Measurements from ENCODE around the gene ZBTB21. TPM values are rescaled to one million over a fixed set of nuclear protein-coding genes. Genes with fewer than 3 reads are reported as not detected.
"Not testable (repeated sequence)": the region's sequence is repeated elsewhere in the genome, so short reads cannot be mapped to it uniquely, and the experiment has no call there.

ZBTB21 gene
- total and polyA plus RNA-seq, 12 donors: 6.8 to 39.1 (median 12.4) TPM

DNA sequence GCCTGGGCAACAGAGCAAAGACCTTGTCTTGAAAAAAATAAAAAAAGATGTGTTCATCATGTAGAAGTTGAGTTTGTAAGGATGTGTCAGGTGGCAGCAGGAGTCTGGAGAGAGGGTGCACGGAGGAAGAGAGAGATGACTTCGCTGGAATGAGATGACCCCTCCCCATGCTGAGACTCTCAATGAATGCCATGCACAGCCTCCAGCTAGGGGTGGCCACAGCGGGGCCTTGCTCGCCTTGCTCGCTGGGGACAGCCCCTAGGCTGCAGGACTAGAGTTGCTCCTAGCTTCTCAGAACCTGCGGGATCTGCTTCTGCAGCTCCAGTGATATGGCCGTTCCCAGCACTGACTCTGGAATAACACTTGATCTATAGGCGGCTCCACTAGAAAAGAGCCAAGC is 49.8 kb downstream of the ZBTB21 start:
- Histone ChIP-seq H3K4me3 (no peak overlapping the region), H3K27ac (no peak overlapping the region), H3K9me3 (replicated peaks in 1 of 3) (no peaks in the 10 kb centered on the region), H3K27me3 (no peaks in the 10 kb centered on the region), H3K36me3 (replicated peaks in 1 of 2) (no peaks in the 10 kb centered on the region), H3K4me1 (replicated peaks in 1 of 2) (peaks cover 27% of the 10 kb centered on the region in 2 donors)
- intact Hi-C loops (cut with DNase I): loop anchor here in 1 of 2 donors (10.0 kb wide), 1 partner anchor 94 kb away; no protein-coding TSS in a partner anchor
- peak in 1 of 7 donors; percentile 17 for DNase-seq
- 93 to 96% (median 95%) methylated on average over 7 to 8 of the region's 8 CpGs for WGBS, 4 donors
- TF ChIP-seq POLR2A (IDR thresholded peaks at IDR 0.05): no peak
- TF ChIP-seq, protein P1, sequence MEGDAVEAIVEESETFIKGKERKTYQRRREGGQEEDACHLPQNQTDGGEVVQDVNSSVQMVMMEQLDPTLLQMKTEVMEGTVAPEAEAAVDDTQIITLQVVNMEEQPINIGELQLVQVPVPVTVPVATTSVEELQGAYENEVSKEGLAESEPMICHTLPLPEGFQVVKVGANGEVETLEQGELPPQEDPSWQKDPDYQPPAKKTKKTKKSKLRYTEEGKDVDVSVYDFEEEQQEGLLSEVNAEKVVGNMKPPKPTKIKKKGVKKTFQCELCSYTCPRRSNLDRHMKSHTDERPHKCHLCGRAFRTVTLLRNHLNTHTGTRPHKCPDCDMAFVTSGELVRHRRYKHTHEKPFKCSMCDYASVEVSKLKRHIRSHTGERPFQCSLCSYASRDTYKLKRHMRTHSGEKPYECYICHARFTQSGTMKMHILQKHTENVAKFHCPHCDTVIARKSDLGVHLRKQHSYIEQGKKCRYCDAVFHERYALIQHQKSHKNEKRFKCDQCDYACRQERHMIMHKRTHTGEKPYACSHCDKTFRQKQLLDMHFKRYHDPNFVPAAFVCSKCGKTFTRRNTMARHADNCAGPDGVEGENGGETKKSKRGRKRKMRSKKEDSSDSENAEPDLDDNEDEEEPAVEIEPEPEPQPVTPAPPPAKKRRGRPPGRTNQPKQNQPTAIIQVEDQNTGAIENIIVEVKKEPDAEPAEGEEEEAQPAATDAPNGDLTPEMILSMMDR (IDR thresholded peaks at IDR 0.05): no peak

DNA sequence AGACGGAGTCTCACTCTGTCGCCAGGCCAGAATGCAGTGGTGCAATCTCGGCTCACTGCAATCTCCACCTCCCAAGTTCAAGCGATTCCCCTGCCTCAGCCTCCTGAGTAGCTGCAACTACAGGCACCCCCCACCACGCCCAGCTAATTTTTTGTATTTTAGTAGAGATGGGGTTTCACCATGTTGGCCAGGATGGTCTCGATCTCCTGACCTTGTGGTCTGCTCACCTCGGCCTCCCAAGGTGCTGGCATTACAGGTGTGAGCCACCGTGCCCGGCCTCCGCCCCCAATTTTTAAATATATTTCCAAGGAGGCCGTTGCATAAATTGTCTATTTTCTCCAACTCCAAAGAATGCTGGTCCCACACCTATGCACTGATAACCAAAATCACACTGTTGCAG is 50.5 kb downstream of the ZBTB21 start:
- not testable (repeated sequence) for H3K9me3 ChIP-seq (replicated peaks in 1 of 3); H3K27me3 ChIP-seq; H3K36me3 ChIP-seq (replicated peaks in 1 of 2); H3K4me3 ChIP-seq
- DNase-seq: peak in 1 of 7 donors; percentile 46
- intact Hi-C loops (cut with DNase I): loop anchor here (5.0 to 10.0 kb wide), 3 partner anchors 43 to 95 kb away; no protein-coding TSS in a partner anchor
- H3K27ac ChIP-seq: peak overlapping the region in 1 of 5 donors; percentile 92
- peaks cover 27% of the 10 kb centered on the region in 2 donors for H3K4me1 ChIP-seq (replicated peaks in 1 of 2)
- WGBS, 4 donors: 91 to 95% (median 93%) methylated on average over 11 of the region's 11 CpGs

DNA sequence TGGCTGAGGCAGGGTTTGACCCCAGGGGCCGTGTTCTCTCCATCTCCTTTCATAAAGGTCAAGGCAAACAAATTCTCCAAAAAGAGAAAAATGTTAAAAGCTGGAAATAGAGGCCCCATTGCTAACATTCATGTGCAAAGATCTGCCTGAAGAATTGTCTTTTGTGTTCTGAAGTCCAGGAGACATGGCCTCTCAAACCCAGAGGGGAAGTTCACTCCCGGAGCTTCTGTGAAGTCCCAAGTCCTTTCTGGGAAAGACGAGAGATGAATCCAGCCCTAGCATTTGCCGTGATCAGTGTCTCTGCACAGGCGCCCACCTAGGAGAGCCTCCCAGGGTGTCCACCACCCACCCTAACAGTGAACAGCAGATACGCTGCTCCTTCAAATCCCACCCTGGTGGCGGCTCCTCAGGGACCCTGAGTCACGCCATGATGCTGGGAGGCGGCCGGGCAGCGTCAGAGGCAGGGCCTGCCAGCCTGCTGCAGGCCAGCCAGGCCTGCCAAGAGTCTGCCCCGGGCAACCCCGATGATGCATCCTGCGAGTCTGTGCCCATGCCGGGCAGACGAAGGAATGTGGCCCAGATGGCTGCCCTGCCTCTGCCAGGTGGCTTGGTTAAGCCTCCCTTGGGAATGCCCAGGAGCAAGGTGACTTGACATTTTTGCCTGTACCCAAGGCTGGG is 51.1 kb downstream of the ZBTB21 start:
- intact Hi-C loops (cut with DNase I): loop anchor here (5.0 to 10.0 kb wide), 2 partner anchors 43 to 46 kb away; no protein-coding TSS in a partner anchor
- WGBS, 4 donors: 40 to 62% (median 54%) methylated on average over 3 to 16 of the region's 16 CpGs
- H3K9me3 ChIP-seq (replicated peaks in 1 of 3): no peaks in the 10 kb centered on the region
- peaks cover 27 to 31% of the 10 kb centered on the region in 2 donors for H3K4me1 ChIP-seq (replicated peaks in 1 of 2)
- H3K36me3 ChIP-seq (replicated peaks in 1 of 2): no peaks in the 10 kb centered on the region
- peak overlapping the region in 4 of 5 donors; percentile 68 to 92 (median 83) for H3K27ac ChIP-seq
- H3K4me3 ChIP-seq: no peak overlapping the region
- no peak for TF ChIP-seq POLR2A (IDR thresholded peaks at IDR 0.05)
- TF ChIP-seq, protein P1 (IDR thresholded peaks at IDR 0.05): peak in 1 of 6 experiments; percentile 20
- no peaks in the 10 kb centered on the region for H3K27me3 ChIP-seq
- DNase-seq: peak; percentile 82 to 92 (median 87)

DNA sequence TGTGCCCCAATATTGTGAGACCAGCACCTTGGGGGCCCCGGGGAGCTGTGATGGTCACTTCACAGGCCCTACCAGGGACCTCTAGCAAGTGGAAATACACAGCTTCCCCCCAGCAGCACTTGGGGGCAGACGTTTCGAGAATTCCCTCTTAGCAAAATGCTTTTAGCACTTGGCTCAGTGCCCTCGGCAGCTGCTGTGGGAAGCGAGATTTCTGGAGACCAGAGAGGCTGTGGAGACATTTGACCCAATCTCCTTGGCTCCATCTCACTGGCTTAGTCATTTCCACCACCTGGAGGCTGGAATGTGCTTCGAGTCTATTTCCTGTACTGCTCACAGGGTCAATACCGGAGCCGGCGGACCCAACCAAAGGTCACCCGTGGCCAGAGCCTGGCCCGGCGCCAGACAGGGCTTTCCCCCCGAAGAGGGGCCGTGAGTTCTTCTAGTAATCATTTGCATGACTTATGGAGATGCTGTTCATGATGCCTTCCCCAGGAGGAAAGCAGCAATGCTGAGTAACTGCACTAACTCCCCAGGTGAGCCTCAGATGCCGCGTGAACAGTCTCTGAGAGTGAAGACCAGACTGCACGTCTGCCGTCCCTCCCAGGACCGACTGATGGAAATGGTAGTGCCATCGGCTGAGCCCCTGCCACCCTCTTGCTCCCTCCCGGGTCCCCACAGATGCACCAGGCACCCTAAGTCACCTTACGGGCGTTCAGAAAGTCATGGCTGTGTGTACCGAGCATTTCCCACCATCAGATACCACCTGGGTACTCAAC is 52.0 kb downstream of the ZBTB21 start:
- Histone ChIP-seq H3K9me3 (replicated peaks in 1 of 3) (no peaks in the 10 kb centered on the region), H3K36me3 (replicated peaks in 1 of 2) (no peaks in the 10 kb centered on the region), H3K27me3 (no peaks in the 10 kb centered on the region), H3K4me3 (no peak overlapping the region), H3K27ac (peak overlapping the region; percentile 6 to 92 (median 83)), H3K4me1 (replicated peaks in 1 of 2) (peaks cover 27 to 32% of the 10 kb centered on the region in 2 donors)
- intact Hi-C loops (cut with DNase I): loop anchor here (5.0 to 10.0 kb wide), 2 partner anchors 44 to 47 kb away; no protein-coding TSS in a partner anchor
- 31 to 50% (median 45%) methylated on average over 12 to 24 of the region's 24 CpGs for WGBS, 4 donors
- DNase-seq: peak; percentile 66 to 89 (median 80)
- TF ChIP-seq POLR2A (IDR thresholded peaks at IDR 0.05): no peak
- TF ChIP-seq, protein P1 (IDR thresholded peaks at IDR 0.05): peak in 4 of 6 experiments; percentile 10 to 50 (median 26)

Data from adrenal gland (tissue), 12 donors.